GM18505 (cell line): Measurements from ENCODE around the gene DMKN.

ENCODE experiments used
- ATAC-seq: cut with Tn5 transposase; IDR thresholded peaks from one replicate; pipeline ENCODE4 v1.9.1; 2021; ENCODE audit not compliant: unreplicated experiment
- POLR2A ChIP-seq: IDR thresholded peaks from 4 replicates; pipeline ENCODE4 v1.6.1; 2011; ENCODE audit warnings: borderline replicate concordance; ENCODE audit not compliant: insufficient read depth, insufficient read length; ENCODE audit errors: extremely low read depth

Gene DMKN

DNA sequence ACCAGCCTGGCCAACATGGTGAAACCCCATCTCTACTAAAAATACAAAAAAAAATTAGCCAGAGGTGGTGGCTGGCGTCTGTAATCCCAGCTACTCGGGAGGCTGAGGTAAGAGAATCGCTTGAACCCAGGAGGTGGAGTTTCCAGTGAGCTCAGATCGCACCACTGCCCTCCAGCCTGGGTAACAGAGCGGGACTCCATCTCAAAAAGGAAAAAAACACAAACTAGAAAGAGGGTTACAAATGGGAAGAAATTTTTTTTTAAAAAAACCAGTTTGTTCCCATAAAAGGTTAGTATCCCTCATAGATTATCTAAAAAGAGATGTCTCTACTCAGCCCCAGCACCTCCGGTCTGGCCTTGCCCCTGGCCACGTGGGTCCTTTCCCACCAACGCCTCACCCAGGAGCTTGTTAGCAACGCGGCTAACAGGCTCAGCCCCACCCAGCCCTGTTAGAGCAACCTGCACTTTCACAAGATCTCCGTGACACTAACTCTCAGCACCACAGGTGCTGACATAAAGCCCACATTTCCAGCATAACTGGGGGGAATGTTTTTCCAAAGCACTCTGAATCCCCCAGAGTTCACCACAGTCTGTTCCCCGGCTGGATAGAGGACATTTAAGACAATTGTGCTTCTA lies 4.3 kb downstream of the DMKN start:
- peak; percentile 51 for ATAC-seq
- peak; percentile 37 for TF ChIP-seq POLR2A

DNA sequence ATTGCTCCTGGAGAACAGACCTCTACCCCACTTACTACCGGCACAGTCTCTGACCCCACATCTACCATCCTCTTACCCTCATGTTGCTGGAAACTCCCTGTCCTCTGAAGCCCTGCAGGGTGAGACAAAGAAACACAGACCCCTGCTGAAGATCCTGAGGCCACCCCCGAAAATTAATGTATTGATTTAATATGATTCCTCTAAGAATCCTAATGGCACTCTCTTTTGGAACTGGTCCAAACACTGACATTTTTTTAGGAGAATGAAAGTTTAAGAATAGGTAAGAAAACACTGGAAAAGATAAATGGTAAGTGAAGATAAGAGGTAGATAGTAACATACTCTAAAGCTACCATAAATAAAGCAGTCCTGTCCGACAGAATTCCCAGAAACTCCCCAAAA lies 5.3 kb downstream of the DMKN start:
- ATAC-seq, result no peak
- TF ChIP-seq POLR2A, result no peak

GRCh38 chr19:35507561-35507960 lies 5.9 kb downstream of the DMKN start:
- TF ChIP-seq POLR2A, result no peak
- ATAC-seq, result no peak

DNA sequence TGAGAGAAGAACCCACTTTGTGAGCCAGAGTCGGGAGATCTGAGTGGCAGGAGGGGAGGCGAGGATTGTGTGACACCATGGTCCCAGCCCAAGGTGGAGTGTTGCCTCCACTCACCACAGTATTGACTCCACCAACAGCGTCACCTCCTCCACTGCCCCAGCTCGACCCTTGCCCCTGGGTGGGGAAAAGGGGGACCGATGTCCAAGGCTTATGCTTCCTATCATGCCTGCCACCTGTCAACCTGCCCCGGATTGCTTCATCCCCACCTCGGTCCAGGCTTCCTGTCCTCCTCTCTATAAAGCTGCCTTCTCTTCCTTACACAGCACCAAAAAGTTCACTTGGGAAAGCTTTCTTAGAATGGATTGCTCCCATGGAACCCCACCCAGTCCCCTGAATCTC lies 7.4 kb downstream of the DMKN start:
- ATAC-seq, result no peak
- TF ChIP-seq POLR2A, result no peak

- TF ChIP-seq POLR2A, result no peak
- ATAC-seq, result no peak
Measured at GRCh38 chr19:35502751-35503150, 10.7 kb downstream of the DMKN start.

DNA sequence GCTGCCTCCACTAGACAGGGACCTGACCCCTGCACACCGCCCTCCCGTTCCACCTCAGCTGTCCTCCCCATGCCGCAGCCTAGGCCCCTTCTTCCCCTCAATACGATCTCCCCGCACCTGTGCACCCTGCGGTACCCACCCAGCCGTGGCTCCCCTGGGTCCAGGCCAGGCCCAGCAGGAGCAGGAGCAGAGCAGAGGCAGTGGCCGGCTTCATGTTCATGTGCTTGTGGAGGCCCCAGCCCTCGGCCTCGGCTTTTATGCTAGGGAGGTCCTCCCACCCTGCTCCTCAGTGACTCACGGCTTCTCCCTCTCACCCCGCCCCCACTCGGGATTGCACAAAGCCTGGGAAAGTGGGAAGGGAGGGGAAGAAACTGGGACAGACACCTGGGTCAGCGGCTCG lies 11.8 kb downstream of the DMKN start:
- TF ChIP-seq POLR2A, result no peak
- no peak for ATAC-seq

GRCh38 chr19:35500611-35501010 lies 12.8 kb downstream of the DMKN start:
- ATAC-seq, result no peak
- no peak for TF ChIP-seq POLR2A

DNA sequence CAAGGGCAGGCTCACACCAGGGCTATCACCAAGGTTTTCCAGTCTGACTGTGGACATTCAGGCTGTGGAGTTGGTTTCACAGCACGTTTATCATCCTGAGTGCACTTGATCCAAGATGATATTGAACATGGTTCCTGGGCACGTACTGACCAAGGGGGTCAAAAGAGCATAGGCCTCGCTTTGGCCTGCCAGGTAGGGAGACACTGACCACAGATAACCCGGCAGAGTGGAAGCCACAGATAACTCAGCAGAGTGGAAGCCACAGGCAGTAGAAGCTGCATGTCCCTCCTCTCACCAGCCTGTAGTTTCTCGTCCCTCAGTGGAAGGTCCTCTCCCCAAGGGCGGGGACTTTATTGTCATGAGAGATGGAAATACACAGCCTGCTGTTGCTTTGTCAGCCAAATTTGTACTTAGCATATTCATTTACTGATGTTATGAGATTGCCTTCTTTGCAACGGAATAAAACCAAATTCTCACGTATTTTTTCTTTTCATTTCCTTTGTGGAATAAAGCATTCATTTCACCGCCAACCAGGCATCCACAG lies 14.4 kb downstream of the DMKN start:
- TF ChIP-seq POLR2A, result no peak
- no peak for ATAC-seq

DNA sequence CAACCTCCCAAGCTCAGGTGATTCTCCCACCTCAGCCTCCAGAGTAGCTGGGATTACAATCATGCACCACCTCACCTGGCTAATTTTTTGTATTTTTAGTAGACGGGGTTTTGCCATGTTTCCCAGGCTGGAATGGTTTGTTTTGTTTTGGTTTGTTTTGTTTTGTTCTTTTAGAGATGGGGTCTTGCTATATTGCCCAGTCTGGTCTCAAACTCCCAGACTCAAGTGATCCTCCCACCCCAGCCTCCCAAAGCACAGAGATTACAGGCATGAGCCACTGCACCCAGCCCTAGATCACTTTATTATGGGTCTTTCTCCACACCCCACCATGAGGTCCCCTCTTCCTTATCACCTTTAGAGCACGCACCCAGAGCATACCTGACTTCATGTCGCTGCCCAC lies 15.2 kb downstream of the DMKN start:
- TF ChIP-seq POLR2A, result no peak
- ATAC-seq, result no peak

DNA sequence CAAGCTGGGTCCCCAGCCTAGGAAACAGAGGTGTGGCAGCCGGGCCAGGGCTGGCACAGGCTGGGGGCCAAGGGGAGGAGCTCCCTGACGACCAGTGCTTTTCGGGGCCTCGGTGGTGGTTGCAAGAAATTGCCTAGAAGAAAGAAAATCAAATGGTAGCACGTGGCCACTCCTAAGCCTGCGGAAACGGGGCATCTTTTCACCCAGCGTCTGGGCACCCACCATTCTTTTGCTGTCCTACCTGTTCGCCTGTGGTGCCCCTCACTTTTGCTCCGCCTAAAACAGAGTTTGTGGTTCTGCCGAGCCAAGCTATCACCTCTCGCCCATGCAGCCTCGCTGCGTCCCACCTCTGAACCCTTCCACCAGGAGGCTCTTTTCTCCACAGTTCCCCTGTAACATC lies 16.0 kb downstream of the DMKN start:
- no peak for ATAC-seq
- no peak for TF ChIP-seq POLR2A

GRCh38 chr19:35495107-35496064 lies 18.1 kb downstream of the DMKN start:
- TF ChIP-seq POLR2A, result no peak
- ATAC-seq, result no peak

DNA sequence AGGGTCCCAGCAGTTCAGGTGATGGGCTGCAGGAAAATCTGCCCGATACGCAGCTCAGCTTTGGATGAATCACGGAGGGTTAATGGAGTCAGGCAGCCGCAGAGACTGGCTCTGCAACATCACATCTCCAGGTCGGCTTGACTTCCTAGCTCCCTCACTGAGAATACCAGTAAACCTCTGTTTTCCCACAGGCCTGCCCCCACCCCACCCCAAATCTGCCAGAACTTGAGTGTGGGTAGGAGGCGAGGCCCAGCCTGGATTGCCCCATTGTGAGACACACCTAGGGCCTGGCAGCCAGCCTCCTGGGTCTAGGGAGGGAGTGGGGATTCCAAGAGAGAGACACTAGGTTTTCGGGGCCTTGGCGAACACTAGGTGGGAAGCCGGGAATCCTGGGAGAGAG lies 19.5 kb downstream of the DMKN start:
- TF ChIP-seq POLR2A, result no peak
- ATAC-seq, result no peak

GRCh38 chr19:35491836-35492360 lies 21.6 kb downstream of the DMKN start:
- TF ChIP-seq POLR2A, result no peak

More at GRCh38 chr19:35491836-35492360, 21.6 kb downstream of the DMKN start:
- no peak for ATAC-seq
